Loucy (cell line): Measurements from ENCODE around the gene CREBL2.

Source experiments
- CTCF ChIP-seq: fragments of 200-600 bp; sonication (generic); conservative IDR thresholded peaks from 2 replicates; pipeline ENCODE4 v1.5.1; 2014; ENCODE audit warnings: mild to moderate bottlenecking, antibody characterized with exemption, low read length
- EZH2phosphoT487 ChIP-seq: fragments of 200-600 bp; IDR thresholded peaks from 2 replicates; pipeline ENCODE4 v1.6.1; 2018; ENCODE audit warnings: antibody characterized with exemption, mild to moderate bottlenecking, moderate library complexity, borderline replicate concordance

- TF ChIP-seq EZH2phosphoT487 (no peak), CTCF (no peak)
Measured at GRCh38 chr12:12681061-12681765, 69.5 kb downstream of the CREBL2 start.
